GM18858 (cell line): ENCODE results near the gene BAHCC1.

Source experiments
- ATAC-seq: cut with Tn5 transposase; IDR thresholded peaks from one replicate; pipeline ENCODE4 v1.9.1; 2021; ENCODE audit not compliant: unreplicated experiment

Gene BAHCC1

DNA sequence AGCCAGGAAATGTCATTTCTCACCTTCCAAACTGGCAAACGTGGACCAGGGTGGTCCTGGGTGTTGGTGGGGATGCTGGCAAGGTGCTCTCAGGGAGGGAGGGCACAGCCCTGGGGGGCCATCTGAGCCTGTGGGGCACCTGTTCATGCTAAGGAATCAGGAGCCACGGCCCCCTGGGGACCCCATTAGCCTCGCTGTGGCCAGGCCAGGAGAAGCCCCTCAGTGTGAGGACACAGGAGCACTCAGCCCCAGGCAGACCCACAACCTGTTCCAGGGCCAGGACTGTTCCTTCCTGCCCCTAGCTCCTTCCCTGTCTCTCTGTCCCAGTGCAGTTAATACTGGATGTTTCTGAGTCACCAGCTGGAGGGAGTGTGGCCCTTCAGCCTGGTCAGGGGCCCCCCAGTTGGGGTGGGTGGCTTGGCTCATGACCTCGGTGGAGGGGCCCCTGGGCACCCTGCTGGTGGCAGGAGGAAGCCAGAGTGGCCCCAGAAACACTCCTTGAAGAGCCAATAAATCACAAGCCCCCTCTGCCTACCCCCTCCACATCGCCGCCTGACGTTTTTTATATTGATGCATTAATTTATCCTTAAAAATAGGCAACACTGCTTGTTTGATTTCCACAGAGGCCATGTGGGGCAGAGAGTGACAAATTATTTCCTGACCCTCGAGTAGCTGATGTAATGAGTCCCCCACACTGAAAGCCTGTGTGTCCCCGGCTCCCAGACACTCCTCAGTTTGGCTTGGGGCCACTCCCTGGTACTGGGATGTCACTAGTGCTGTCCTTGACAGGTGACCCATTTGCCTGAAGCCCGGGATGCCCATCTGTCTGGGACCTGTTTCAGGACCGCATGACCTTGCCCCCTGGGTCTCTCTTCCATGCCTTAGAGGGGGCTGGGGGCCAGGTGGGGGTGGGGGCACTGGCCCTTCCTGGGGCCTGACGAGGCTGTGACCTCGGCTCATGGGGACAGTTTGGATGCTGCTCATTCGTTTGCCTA lies 95.0 kb downstream of the BAHCC1 start:
- no peak for ATAC-seq

GRCh38 chr17:81491181-81491581 lies 95.9 kb downstream of the BAHCC1 start:
- no peak for ATAC-seq

DNA sequence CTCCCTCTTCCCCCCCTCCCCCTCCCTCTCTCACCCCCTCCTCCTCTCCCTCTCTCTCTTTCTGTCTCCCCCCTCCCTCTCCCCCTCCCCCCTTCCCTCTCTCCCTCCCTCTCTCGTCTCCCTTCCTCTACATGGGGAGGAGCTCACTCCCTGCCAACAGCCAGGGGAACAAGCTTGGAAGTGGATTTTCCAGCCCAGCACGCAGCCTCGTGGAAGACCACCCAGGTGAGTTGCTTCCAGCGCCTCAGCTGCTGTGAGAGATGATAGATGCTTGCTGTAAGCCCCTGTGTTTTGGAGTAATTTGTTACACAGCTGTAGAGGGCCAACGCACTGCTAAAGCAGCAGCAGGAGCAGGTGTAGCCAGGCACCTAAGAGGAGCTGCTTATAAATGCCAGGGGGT lies 96.5 kb downstream of the BAHCC1 start:
- no peak for ATAC-seq

DNA sequence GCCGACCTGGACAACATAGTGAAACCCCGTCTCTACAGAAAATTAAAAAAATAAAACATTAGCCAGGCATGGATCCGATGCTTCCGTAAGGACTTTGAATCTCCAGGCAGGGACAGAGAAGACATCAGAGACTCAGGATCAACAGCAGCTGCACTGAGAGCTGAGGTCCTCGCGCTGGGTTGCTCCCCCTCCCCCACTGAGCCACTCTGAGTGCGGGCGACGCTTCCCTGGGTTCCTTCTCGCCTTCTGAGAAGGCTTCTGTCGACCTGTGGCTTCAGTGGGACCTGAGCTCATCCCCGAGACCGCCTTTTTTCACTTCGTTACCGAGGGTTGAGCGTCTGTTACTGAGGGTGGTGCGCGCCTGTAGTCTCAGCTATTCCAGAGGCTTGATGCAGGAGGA lies 96.9 kb downstream of the BAHCC1 start:
- ATAC-seq = no peak

- no peak for ATAC-seq
Observed at GRCh38 chr17:81492706-81493105, 97.4 kb downstream of the BAHCC1 start.

DNA sequence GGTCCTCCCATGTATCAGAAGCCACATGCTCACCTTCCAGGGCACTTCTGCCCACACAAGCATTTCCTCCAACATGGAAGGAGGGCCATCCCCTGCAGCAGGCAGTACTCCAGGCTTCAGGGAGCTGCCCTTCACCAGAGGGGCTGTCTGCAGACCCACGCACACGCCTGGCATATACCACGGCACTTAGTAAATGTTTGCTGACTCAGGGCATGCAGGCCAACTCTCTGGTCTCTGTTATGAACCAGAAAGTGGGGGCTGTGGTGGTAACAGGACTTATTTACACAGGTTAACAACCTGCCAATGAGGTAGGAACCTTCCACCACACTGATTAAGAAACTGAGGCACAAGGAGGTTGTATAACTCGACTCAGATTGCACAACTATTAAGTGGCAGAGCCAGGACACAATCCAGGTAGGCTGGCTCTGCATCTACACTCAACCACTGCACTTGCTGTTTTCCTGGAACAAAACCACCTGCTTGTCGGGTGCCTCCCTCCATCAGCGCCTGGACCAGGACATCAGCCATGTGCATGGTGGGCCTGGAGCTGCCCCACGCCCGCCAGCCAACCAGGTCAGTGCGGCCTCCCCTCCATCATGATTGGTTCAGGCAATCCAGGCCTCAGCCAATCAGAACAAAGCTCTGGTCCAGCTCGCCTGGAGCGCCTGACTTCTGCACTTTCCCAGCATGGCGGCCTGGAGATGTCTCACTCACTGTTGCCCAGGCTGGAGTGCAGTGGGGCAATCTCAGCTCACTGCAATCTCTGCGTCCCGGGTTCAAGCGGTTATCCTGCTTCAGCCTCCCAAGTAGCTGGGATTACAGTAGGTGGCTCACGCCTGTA lies 98.2 kb downstream of the BAHCC1 start:
- no peak for ATAC-seq

- ATAC-seq = no peak
Observed at GRCh38 chr17:81494626-81495377, 99.5 kb downstream of the BAHCC1 start.

DNA sequence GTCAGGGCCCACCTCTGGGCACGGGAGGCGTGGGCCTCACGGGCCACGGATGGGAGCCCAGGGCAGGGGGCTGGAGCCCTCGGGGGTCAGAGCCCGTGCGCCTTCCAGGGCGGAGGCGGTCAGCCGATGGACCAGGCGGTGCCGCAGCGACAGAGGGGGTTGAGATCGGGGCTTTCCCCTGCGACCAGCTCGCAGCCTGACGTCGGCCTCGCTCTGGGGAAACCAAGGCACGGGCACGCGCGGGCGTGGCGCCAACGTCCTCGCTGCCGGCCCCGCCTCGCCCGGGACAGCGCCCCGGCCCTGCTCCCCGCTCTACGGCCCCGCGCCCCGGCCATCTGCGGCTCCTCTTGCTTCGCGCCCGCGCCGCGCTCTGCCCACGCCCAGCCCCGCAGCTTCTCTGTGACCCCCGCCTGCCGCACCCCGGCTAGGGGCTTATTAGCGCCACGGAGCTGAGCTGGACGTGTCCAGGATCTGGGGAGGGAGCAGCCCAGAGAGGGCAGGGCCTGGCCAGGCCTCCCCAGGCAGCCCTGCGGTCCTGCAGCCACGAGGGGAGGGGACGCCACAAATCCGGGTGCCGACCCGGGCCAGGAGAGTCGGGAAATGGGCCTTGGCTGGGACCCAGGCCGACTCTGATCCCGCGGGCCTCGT lies 103.8 kb downstream of the BAHCC1 start:
- no peak for ATAC-seq

DNA sequence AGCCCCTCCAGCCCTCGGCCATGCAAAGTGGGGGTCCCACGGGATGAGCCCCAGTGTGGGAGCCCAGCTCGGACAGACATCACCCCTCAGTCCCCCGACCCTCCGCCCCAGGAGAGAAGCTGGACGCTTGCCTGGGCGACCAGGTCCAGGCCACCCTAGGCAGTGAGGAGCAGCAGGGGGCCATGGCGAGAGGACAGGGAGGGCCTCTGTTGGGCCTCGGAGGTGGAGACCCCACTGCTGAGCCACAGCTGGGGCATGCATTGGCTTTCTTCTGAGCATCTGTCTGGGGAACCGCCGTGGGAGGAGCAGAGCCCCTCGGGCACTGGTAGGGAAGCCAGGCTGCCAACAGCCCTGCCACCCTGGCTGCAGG lies 104.3 kb downstream of the BAHCC1 start:
- ATAC-seq = no peak

DNA sequence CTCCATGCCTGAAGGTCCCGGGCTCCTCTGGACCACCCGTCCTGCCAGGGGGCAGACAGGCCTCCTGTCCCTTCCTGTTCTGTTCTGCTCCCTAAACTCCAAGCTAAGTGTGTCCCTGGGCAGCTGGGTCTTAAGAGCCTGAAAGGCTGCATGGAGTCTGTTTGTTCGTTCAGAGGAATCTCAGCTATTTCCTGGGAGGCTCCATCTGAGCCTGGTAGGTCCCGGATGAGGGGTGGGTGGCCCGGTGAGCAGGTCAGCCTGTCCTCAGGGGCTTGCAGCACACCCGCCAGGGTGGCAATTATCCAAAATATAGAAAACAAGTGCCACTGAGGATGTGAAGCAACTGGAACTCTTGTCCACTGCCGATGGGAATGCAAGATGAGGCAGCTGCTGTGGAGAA lies 104.8 kb downstream of the BAHCC1 start:
- no peak for ATAC-seq

GRCh38 chr17:81502471-81503017 lies 107.3 kb downstream of the BAHCC1 start:
- no peak for ATAC-seq

DNA sequence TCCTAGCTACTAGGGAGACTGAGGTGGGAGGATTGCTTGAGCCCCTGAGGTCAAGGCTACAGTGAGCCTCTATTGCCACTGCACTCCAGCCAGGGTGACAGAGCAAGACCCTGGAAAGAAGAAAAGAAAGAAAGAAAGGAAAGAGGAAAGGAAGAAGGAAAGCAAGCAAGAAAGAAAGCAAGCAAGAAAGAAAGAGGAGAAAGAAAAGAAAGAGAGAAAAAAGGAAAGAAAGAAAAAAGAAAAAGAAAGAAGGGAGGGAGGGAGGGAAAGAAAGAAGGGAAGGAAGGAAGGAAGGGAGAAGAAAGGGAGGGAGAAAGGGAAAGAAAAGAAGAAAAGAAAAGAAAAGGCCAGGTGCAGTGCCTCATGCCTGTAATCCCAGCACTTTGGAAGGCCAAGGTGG lies 108.4 kb downstream of the BAHCC1 start:
- ATAC-seq = no peak

DNA sequence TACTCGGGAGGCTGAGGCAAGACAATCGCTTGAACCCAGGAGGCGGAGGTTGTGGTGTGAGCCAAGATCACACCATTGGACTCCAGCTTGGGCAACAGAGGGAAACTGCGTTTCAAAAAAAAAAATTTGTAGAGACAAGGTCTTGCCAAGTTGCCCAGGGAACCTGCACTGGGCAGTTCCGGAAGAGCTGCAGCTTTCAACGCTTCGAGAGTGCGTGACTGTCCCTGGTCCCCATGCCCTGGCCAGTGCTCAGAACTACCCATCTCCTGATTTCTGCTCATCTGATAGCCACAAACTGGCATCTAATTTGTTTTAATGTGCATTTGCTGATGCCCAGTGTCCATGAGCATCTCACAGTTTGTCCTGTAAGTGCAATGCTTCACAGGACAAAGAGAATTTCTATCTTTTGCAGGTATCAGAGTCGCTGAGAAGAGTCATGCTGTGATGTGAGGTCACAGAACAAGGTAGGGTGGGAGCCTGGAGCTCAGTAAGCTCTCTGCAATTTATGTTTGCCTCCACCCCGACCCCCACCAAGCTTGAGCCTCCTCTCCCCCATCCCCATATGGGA lies 113.5 kb downstream of the BAHCC1 start:
- ATAC-seq = no peak

GRCh38 chr17:81509207-81509971 lies 114.1 kb downstream of the BAHCC1 start:
- no peak for ATAC-seq

DNA sequence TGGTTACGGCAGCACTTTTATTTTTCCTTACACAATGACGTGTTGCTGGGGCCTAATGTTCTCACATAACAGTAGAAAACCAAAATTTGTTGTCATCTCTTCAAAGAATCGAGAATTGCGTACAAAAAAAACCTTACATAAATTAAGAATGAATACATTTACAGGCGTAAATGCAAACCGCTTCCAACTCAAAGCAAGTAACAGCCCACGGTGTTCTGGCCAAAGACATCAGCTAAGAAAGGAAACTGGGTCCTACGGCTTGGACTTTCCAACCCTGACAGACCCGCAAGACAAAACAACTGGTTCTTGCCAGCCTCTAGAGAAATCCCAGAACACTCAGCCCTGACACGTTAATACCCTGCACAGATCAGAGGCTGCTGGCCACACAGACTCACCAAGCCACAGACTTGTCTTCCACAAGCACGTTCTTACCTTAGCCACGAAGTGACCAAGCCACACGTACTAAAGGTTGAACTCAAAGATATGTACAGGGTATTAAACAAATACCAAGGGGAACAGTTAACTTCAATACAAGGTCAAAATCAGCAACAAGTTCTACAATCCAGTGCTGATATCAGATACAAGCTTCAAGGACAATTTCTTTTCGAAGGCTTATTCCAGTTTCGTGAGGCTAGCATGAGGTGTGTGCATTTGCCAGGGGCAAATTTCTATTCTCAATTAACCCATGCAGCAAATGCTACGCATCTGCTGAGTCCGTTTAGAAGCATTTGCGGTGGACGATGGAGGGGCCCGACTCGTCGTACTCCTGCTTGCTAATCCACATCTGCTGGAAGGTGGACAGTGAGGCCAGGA lies 114.9 kb downstream of the BAHCC1 start:
- no peak for ATAC-seq

GRCh38 chr17:81510785-81511553 lies 115.7 kb downstream of the BAHCC1 start:
- no peak for ATAC-seq

DNA sequence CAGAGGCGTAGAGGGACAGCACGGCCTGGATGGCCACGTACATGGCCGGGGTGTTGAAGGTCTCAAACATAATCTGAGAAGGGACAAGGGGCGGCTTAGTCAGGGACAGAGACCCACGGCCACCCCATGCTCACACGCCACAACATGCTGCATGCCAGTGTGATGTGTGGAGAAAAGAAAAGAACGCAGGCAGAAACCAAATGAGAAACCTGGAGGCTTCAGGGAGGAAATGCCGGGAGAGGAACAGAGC lies 116.2 kb downstream of the BAHCC1 start:
- no peak for ATAC-seq
